Activated B cell treated with CpG ODN at 0.5 μM for 24 hours (primary cell): ENCODE measurements around the gene ANO8. TPM values are rescaled to one million over a fixed set of nuclear protein-coding genes. Genes with fewer than 3 reads are reported as not detected.

Experiments
- ATAC-seq: fragments of 200-7000 bp; cut with Tn5 transposase; one replicate; pipeline ENCODE4 v1.10.0; 2021; ENCODE audit warnings: low read depth, mild to moderate bottlenecking, moderate library complexity
- CTCF ChIA-PET: fragments of 350-600 bp; sonication (Branson Sonifier 250); formaldehyde crosslinking; loops from one replicate; lab custom pipeline; 2021; ENCODE audit warnings: antibody characterized with exemption; lab: Charles Lee
- POLR2A ChIA-PET: fragments of 350-600 bp; sonication (Branson Sonifier 250); formaldehyde crosslinking; loops from one replicate; lab custom pipeline; 2021; ENCODE audit warnings: antibody characterized with exemption; lab: Charles Lee
- DNase-seq: peaks from one replicate; pipeline ENCODE4 v3.0.0; 2022
- H3K27ac Mint-ChIP-seq: one replicate; pipeline ENCODE4 v1.8.0; 2020; ENCODE audit warnings: mixed read lengths
- H3K27me3 Mint-ChIP-seq: one replicate; pipeline ENCODE4 v1.8.0; 2021; ENCODE audit warnings: mixed read lengths
- H3K36me3 Mint-ChIP-seq: one replicate; pipeline ENCODE4 v1.8.0; 2021; ENCODE audit warnings: low read depth, mixed read lengths
- H3K4me1 Mint-ChIP-seq: one replicate; pipeline ENCODE4 v1.8.0; 2021; ENCODE audit warnings: mixed read lengths
- H3K4me3 Mint-ChIP-seq: one replicate; pipeline ENCODE4 v1.8.0; 2020; ENCODE audit warnings: mild to moderate bottlenecking, mixed read lengths
- H3K9me3 Mint-ChIP-seq: one replicate; pipeline ENCODE4 v1.8.0; 2020; ENCODE audit warnings: mixed read lengths
- CTCF ChIP-seq: fragments of 200-600 bp; IDR thresholded peaks from one replicate; pipeline ENCODE4 v1.8.0; 2022; ENCODE audit warnings: antibody characterized with exemption, mild to moderate bottlenecking
- intact Hi-C: fragments of 100-400 bp; cut with micrococcal nuclease; formaldehyde crosslinking; loops from one replicate; pipeline ENCODE4 v1.15.1; 2024
- total RNA-seq: library from RNA; stranded (reverse); gene quantifications from 2 replicates; pipeline ENCODE4 v1.2.3, GENCODE V29; 2022

ANO8 gene
- total RNA-seq, 1 donor from 2014 or later: 2.2 TPM

- Mint-ChIP-seq H3K27ac (peak overlapping the region; percentile 53), H3K4me1 (peaks cover 10% of the 10 kb centered on the region), H3K4me3 (peak overlapping the region; percentile 85), H3K27me3 (peaks cover 2% of the 10 kb centered on the region), H3K9me3 (no peaks in the 10 kb centered on the region), H3K36me3 (no peaks in the 10 kb centered on the region)
- ChIA-PET POLR2A (interaction anchor here (0.5 to 2.3 kb wide), 15 partner anchors 10 to 1900 kb away, joined by 3 to 11 read pairs (median 4); partner anchors contain the start of genes ABHD8, ANKLE1, ANO8 and BABAM1), CTCF (interaction anchor here (1.5 to 1.9 kb wide), 4 partner anchors 11 to 94 kb away, joined by 3 to 16 read pairs (median 13); partner anchors contain the start of genes ABHD8 and MRPL34)
- intact Hi-C loops: loop anchor here (1.0 to 2.0 kb wide), 4 partner anchors 13 to 174 kb away; partner anchors contain the start of gene MRPL34
- no peak for TF ChIP-seq CTCF
- DNase-seq (peak; percentile 90), ATAC-seq (peak; percentile 91)
Observed at GRCh38 chr19:17292301-17293074, 42.2 kb downstream of the ANO8 start.

- Mint-ChIP-seq H3K9me3 (no peaks in the 10 kb centered on the region), H3K36me3 (no peaks in the 10 kb centered on the region), H3K27me3 (peaks cover 2% of the 10 kb centered on the region), H3K27ac (no peak overlapping the region), H3K4me3 (no peak overlapping the region), H3K4me1 (peaks cover 10% of the 10 kb centered on the region)
- ATAC-seq (no peak), DNase-seq (peak; percentile 40)
- ChIA-PET POLR2A (interaction anchor here (0.6 to 2.7 kb wide), 6 partner anchors 8 to 492 kb away, joined by 3 to 5 read pairs (median 4); partner anchors contain the start of genes ABHD8 and DDA1), CTCF (interaction anchor here (0.9 kb wide), 1 partner anchor 10 kb away, joined by 3 read pairs; no protein-coding TSS in a partner anchor)
- TF ChIP-seq CTCF: no peak
- intact Hi-C loops: no loop called here
Observed at GRCh38 chr19:17289489-17289888, 45.2 kb downstream of the ANO8 start.

GRCh38 chr19:17286752-17287151 lies 47.9 kb downstream of the ANO8 start:
- Mint-ChIP-seq H3K27me3 (peaks cover 2% of the 10 kb centered on the region), H3K9me3 (no peaks in the 10 kb centered on the region), H3K36me3 (no peaks in the 10 kb centered on the region), H3K4me3 (no peak overlapping the region), H3K27ac (no peak overlapping the region), H3K4me1 (peaks cover 13% of the 10 kb centered on the region)
- DNase-seq (no peak), ATAC-seq (no peak)
- intact Hi-C loops: no loop called here
- TF ChIP-seq CTCF: no peak
- POLR2A ChIA-PET: interaction anchor here (1.5 kb wide), 1 partner anchor 20 kb away, joined by 3 read pairs; the partner anchor contains the start of gene BABAM1
- CTCF ChIA-PET: no interaction called here

- Mint-ChIP-seq H3K4me1 (peaks cover 16% of the 10 kb centered on the region), H3K36me3 (no peaks in the 10 kb centered on the region), H3K27ac (no peak overlapping the region), H3K9me3 (no peaks in the 10 kb centered on the region), H3K4me3 (no peak overlapping the region), H3K27me3 (peaks cover 2% of the 10 kb centered on the region)
- TF ChIP-seq CTCF: no peak
- ChIA-PET POLR2A (interaction anchor here (0.9 to 1.5 kb wide), 2 partner anchors 17 to 19 kb away, joined by 3 read pairs; partner anchors contain the start of genes ABHD8 and BABAM1), CTCF (no interaction called here)
- DNase-seq: no peak
- no peak for ATAC-seq
- intact Hi-C loops: no loop called here
Observed at GRCh38 chr19:17286263-17286662, 48.4 kb downstream of the ANO8 start.
